NCI-H460 (cell line): ENCODE results near the gene TMEM114. TPM values are rescaled to one million over a fixed set of nuclear protein-coding genes. Genes with fewer than 3 reads are reported as not detected.

Experiments
- DNase-seq: peaks from one replicate; pipeline ENCODE4 v3.0.0-alpha.2; 2016; ENCODE audit warnings: low read depth; ENCODE audit errors: extremely low read depth
- total RNA-seq: library from RNA; depleted of rRNA; stranded (reverse); fragments of >200 nt; shearing (Covaris generic); gene quantifications from 2 replicates; pipeline ENCODE4 v1.2.3, GENCODE V29; 2014; rRNA removed

The TMEM114 gene
- total RNA-seq, 1 experiment from 2014 or later: not detected

DNA sequence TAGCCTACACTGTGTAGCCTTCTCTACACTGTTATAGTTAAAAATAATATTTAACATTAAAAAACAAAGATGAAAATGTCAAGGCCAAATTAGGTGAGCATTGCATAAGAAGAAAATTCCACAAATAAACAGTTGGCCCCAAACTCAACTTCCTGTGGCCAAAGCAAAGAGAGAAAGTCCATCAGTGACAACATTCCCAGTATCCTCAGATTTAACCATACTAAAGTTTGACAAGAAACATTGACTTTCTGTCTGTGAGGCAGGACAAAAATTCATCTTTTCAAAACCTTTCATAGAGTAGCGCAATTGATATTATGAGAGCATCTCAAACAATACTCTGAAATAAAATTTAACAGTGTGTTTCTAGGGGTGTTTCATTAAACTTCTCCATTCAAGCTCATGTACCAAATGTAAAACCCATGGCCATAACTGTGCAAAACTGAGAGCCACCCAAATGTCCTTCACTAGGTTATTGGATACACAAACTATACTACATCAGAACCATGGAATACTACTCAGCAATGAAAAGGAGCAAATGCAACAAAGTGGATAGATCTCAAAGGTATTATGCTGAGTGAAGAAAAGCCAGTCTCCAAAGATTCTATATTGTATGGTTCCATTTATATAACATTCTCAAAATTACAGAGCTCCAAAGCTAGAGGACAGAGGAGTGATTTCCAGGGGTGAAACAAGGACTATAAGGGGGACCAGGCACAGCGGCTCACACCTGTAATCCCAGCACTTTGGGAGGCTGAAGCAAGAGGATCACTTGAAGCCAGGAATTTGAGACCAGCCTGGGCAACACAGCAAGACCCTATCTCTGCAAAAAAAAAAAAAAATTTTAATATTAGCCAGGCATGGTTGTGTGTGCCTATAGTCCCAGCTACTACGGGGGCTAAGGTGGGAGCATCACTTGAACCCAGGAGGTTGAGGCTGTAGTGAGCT is 38.7 kb downstream of the TMEM114 start:
- no peak for DNase-seq

- DNase-seq: no peak
These were observed 39.5 kb downstream of the TMEM114 start for GRCh38 chr16:8550728-8551387.

- DNase-seq: no peak
These were observed 40.4 kb downstream of the TMEM114 start for GRCh38 chr16:8549843-8550412.

GRCh38 chr16:8548166-8548565 is 42.1 kb downstream of the TMEM114 start:
- DNase-seq: no peak

DNA sequence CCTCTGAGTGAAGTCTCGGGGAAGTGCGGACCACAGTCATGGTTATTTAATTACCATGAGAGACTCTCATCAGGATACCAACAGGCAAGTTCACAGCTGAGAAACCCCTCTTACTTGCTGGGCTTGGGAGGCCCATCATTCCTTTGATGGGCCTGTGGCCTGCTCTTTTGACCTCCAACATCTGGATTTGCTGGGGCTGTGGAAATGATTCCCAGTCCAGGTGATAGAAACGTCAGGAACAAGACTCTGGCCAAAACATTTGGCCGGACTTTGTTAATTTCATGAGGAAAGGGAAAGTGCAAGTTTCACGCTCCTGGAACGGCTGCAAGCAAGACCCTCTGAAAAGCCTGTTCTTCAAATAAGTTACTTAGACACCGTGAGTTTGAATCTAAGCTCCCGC is 42.5 kb downstream of the TMEM114 start:
- DNase-seq: no peak

DNA sequence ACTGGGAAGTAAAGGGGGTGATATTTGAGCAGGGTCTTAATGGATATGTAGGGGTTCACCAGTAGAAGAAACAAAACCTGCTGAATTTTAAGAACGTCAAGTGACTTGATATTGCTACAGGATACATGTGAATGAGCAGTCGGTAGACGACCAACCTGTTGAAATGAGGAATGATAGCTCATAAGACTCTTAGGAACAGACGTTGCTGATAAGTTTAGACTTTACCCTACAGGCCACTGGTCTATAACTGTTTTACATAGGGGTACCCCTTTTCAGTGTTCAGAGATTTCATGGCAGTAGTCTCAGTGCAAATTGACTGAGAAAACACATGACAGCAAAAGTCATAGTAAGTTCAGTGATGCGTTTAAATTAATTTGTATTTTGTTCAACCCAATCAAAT is 45.9 kb downstream of the TMEM114 start:
- DNase-seq: no peak

- DNase-seq: no peak
These were observed 47.1 kb downstream of the TMEM114 start for GRCh38 chr16:8543258-8543657.

DNA sequence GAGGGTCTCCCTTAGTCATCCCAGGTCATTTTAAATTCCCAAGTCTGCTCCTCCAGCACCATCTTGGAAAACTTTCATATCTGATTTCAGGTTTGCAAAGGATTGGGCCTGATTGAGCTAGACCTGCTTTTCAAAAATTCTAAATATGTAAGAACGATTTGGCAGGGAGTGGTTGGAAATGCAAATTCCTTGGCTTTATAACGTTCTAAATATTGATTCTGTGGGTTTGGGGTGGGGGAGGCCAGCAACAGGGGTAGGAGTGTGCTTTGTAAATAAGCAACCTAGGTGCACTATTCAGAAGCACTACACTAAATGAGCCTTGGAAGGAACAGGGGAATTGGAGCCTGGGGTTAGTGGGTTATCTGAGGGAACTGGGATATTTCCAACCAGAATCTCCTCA is 47.9 kb downstream of the TMEM114 start:
- DNase-seq: no peak

GRCh38 chr16:8541868-8542267 is 48.4 kb downstream of the TMEM114 start:
- DNase-seq: no peak

- DNase-seq: no peak
These were observed 52.5 kb downstream of the TMEM114 start for GRCh38 chr16:8537691-8538342.

DNA sequence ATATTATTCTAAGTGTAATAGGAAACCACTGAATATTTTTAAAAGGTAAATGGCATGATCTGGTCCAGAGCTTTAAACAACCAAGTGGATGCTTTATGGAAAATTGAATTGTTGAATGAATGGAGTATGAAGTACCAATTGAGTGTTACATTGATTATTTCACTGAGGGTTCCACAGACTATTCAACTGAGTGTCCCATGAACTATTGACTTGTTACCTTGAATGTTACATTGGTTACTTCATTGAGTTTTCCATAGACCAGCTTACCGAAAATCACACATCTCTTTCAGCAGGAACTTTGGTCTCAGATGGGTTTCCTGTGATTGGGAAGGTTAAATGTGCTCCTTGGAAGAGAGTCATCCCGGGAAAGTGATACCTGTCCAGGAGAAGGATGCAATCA is 56.8 kb downstream of the TMEM114 start:
- DNase-seq: no peak

DNA sequence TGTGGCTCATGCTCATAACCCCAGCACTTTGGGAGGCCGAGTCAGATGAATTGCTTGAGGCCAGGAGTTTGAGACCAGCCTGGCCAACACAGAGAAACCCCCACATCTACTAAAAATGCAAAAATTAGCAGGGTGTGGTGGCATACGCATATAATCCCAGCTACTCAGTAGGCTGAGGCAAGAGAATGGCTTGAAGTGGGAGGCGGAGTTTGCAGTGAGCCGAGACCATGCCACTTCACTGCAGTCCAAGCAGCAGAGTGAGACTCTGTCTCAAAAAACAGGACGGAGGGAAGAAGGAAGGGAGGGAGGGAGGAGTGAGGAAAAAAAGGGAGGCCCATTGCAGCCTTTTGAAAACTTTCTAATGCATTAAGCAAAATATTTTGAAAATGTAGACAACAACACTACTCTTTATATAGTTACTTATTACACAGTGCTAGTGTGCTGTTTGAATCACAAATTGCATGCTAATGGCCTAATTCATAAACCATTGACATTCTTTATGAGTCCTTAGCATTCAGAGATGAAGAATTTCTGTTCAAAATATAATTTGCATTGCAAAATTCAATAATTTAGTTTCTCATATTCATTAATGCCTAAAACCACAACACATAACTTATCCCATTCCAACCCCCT is 59.4 kb downstream of the TMEM114 start:
- no peak for DNase-seq

GRCh38 chr16:8528471-8528870 is 61.8 kb downstream of the TMEM114 start:
- DNase-seq: no peak

- no peak for DNase-seq
These were observed 66.4 kb downstream of the TMEM114 start for GRCh38 chr16:8523932-8524331.

- no peak for DNase-seq
These were observed 67.6 kb downstream of the TMEM114 start for GRCh38 chr16:8522757-8523156.

- DNase-seq: no peak
These were observed 70.7 kb downstream of the TMEM114 start for GRCh38 chr16:8519643-8520042.

Other genes with a start within 250 kb of the TMEM114 start
- gene METTL22, start 31.2 kb upstream of the TMEM114 start, total RNA-seq: 23.3 and 25.2 TPM in 2 replicates
- gene ABAT, start 84.1 kb upstream of the TMEM114 start, total RNA-seq: 0.52 and 0.59 TPM in 2 replicates
- 6.5 and 9.8 TPM in 2 replicates for gene TMEM186, start 207.1 kb upstream of the TMEM114 start, total RNA-seq
- 40.1 and 48.9 TPM in 2 replicates for gene PMM2, start 207.3 kb upstream of the TMEM114 start, total RNA-seq